ENCODE measurements around the gene HYAL1. TPM values are rescaled to one million over a fixed set of nuclear protein-coding genes. Genes with fewer than 3 reads are reported as not detected.

The HYAL1 gene
- total RNA-seq, 2 experiments from 2014 or later: not detected

GRCh38 chr3:50323092-50323600 is 19.8 kb upstream of the HYAL1 start:
- H3K4me1 Mint-ChIP-seq (ENCODE audit: low read depth): peaks cover 36% of the 10 kb centered on the region
- H3K36me3 Mint-ChIP-seq (ENCODE audit: low read depth): peaks cover 3% of the 10 kb centered on the region
- no peaks in the 10 kb centered on the region for H3K9me3 Mint-ChIP-seq

GRCh38 chr3:50322386-50323091 is 19.2 kb upstream of the HYAL1 start, which contains the start of gene HYAL2:
Gene HYAL2 (minus strand): TSS chr3:50322745. CDS start chr3:50320489, 2,256 bp downstream.
- no peak for DNase-seq
- H3K36me3 Mint-ChIP-seq (ENCODE audit: low read depth): peaks cover 1% of the 10 kb centered on the region
- H3K9me3 Mint-ChIP-seq: no peaks in the 10 kb centered on the region
- ChIA-PET POLR2A (interaction anchor here (1.1 to 13.4 kb wide), 4 partner anchors 13 to 96 kb away, joined by 3 to 126 read pairs (median 4); partner anchors contain the start of genes CYB561D2, NPRL2 and RASSF1), CTCF (interaction anchor here (1.4 to 3.0 kb wide), 3 partner anchors 13 to 25 kb away, joined by 3 to 40 read pairs (median 4); no protein-coding TSS in a partner anchor)
- no peaks in the 10 kb centered on the region for H3K27me3 Mint-ChIP-seq
- no peak for ATAC-seq
- no peak for TF ChIP-seq CTCF (IDR thresholded peaks at IDR 0.05)
- peak within 1 kb of the TSS; percentile 78 for H3K4me3 Mint-ChIP-seq
- intact Hi-C loops (cut with micrococcal nuclease): no loop called here
- H3K27ac Mint-ChIP-seq: peak within 1 kb of the TSS; percentile 94
- peaks cover 36% of the 10 kb centered on the region for H3K4me1 Mint-ChIP-seq (ENCODE audit: low read depth)

More at GRCh38 chr3:50323092-50323600, 19.8 kb upstream of the HYAL1 start:
- CTCF ChIA-PET: interaction anchor here (1.2 to 3.0 kb wide), 5 partner anchors 9 to 27 kb away, joined by 4 to 40 read pairs (median 8); partner anchors contain the start of genes CYB561D2, HYAL1 and NPRL2
- Mint-ChIP-seq H3K27ac (no peak overlapping the region), H3K4me3 (no peak overlapping the region), H3K27me3 (no peaks in the 10 kb centered on the region)
- no peak for DNase-seq
- POLR2A ChIA-PET: interaction anchor here (0.7 to 13.4 kb wide), 4 partner anchors 13 to 27 kb away, joined by 3 to 126 read pairs (median 4); partner anchors contain the start of genes CYB561D2, NPRL2 and RASSF1
- intact Hi-C loops (cut with micrococcal nuclease): no loop called here
- ATAC-seq: no peak
- TF ChIP-seq CTCF (IDR thresholded peaks at IDR 0.05): no peak

GRCh38 chr3:50322115-50322385 is 18.7 kb upstream of the HYAL1 start:
- Mint-ChIP-seq H3K4me3 (peak overlapping the region; percentile 78), H3K36me3 (ENCODE audit: low read depth) (peaks cover 1% of the 10 kb centered on the region), H3K27ac (no peak overlapping the region), H3K9me3 (no peaks in the 10 kb centered on the region), H3K27me3 (no peaks in the 10 kb centered on the region), H3K4me1 (ENCODE audit: low read depth) (peaks cover 36% of the 10 kb centered on the region)
- ATAC-seq (no peak), DNase-seq (no peak)
- intact Hi-C loops (cut with micrococcal nuclease): no loop called here
- TF ChIP-seq CTCF (IDR thresholded peaks at IDR 0.05): no peak
- CTCF ChIA-PET: interaction anchor here (1.0 to 1.7 kb wide), 3 partner anchors 17 to 26 kb away, joined by 3 to 4 read pairs (median 3); no protein-coding TSS in a partner anchor
- POLR2A ChIA-PET: interaction anchor here (1.1 to 13.4 kb wide), 3 partner anchors 14 to 95 kb away, joined by 3 to 126 read pairs (median 3); partner anchors contain the start of gene RASSF1

GRCh38 chr3:50321336-50322114 is 18.2 kb upstream of the HYAL1 start:
- ChIA-PET POLR2A (interaction anchor here (1.1 to 13.4 kb wide), 4 partner anchors 14 to 95 kb away, joined by 3 to 126 read pairs (median 4); partner anchors contain the start of gene RASSF1), CTCF (interaction anchor here (0.7 to 3.4 kb wide), 7 partner anchors 16 to 75 kb away, joined by 3 to 10 read pairs (median 4); partner anchors contain the start of genes CYB561D2 and NPRL2)
- ATAC-seq: peak; percentile 73
- DNase-seq: peak; percentile 89
- no peaks in the 10 kb centered on the region for H3K9me3 Mint-ChIP-seq
- intact Hi-C loops (cut with micrococcal nuclease): no loop called here
- peaks cover 1% of the 10 kb centered on the region for H3K36me3 Mint-ChIP-seq (ENCODE audit: low read depth)
- no peaks in the 10 kb centered on the region for H3K27me3 Mint-ChIP-seq
- peaks cover 37% of the 10 kb centered on the region for H3K4me1 Mint-ChIP-seq (ENCODE audit: low read depth)
- peak; percentile 64 for TF ChIP-seq CTCF (IDR thresholded peaks at IDR 0.05)
- peak overlapping the region; percentile 78 for H3K4me3 Mint-ChIP-seq
- H3K27ac Mint-ChIP-seq: peak overlapping the region; percentile 94

Measured in activated CD8-positive, alpha-beta T cell treated with anti-CD3 and anti-CD28 coated beads for 36 hours (primary cell).